Left lobe of liver (tissue), 2 donors: ENCODE results near the gene ZNF211. TPM values are rescaled to one million over a fixed set of nuclear protein-coding genes. Genes with fewer than 3 reads are reported as not detected.
A peak's percentile ranks its signal among the peaks of the same experiment; 100 is the strongest.

Experiments
- ATAC-seq: fragments of 200-7000 bp; cut with Tn5 transposase; one replicate; pipeline ENCODE4 v1.9.1; 2020; ENCODE audit warnings: mild to moderate bottlenecking, moderate library complexity
- DNase-seq: peaks from one replicate; pipeline ENCODE4 v3.0.0-alpha.2; 2020; ENCODE audit warnings: low spot score
- total RNA-seq: library from RNA; stranded (reverse); gene quantifications from one replicate; pipeline ENCODE4 v1.2.1, GENCODE V29; 2021
- donor health status: DM: no; HTN: no; CAD: no; lungs with moderate emphysema.
- donor health status: DM: no; HTN: yes; CAD: no.

The ZNF211 gene
- total RNA-seq, 1 donor from 2014 or later = 4.9 TPM

GRCh38 chr19:57655443-57655842 is 22.5 kb downstream of the ZNF211 start:
- ATAC-seq (no peak), DNase-seq (no peak)

- no peak for DNase-seq
- no peak for ATAC-seq
Measured at GRCh38 chr19:57656346-57656745, 23.4 kb downstream of the ZNF211 start.

- ATAC-seq (peak; percentile 74), DNase-seq (peak; percentile 47)
Measured at GRCh38 chr19:57664269-57665127, 31.5 kb downstream of the ZNF211 start.

GRCh38 chr19:57665261-57665806 is 32.4 kb downstream of the ZNF211 start:
- no peak for DNase-seq

GRCh38 chr19:57667228-57667627 is 34.3 kb downstream of the ZNF211 start:
- DNase-seq (no peak), ATAC-seq (no peak)

More at GRCh38 chr19:57665261-57665806, 32.4 kb downstream of the ZNF211 start:
- no peak for ATAC-seq

GRCh38 chr19:57668635-57669034 is 35.7 kb downstream of the ZNF211 start, which contains the start of gene ZSCAN4:
TSS of gene ZSCAN4 (plus strand) at chr19:57668935. CDS start at chr19:57676146, 7,211 bp downstream.
- DNase-seq = no peak
- ATAC-seq = no peak

- DNase-seq (no peak), ATAC-seq (no peak)
Measured at GRCh38 chr19:57671124-57671895, 38.3 kb downstream of the ZNF211 start.

GRCh38 chr19:57672466-57672865 is 39.5 kb downstream of the ZNF211 start:
- no peak for ATAC-seq
- DNase-seq = no peak

GRCh38 chr19:57675881-57676280 is 42.9 kb downstream of the ZNF211 start:
- no peak for DNase-seq
- ATAC-seq = no peak

GRCh38 chr19:57682226-57682766 is 49.3 kb downstream of the ZNF211 start:
- no peak for ATAC-seq
- peak; percentile 26 for DNase-seq

GRCh38 chr19:57686727-57687126 is 53.8 kb downstream of the ZNF211 start:
- no peak for ATAC-seq
- DNase-seq = no peak

GRCh38 chr19:57687363-57688010 is 54.5 kb downstream of the ZNF211 start:
- DNase-seq (no peak), ATAC-seq (no peak)

- DNase-seq = no peak
- ATAC-seq = no peak
Measured at GRCh38 chr19:57688011-57688763, 55.2 kb downstream of the ZNF211 start.

GRCh38 chr19:57689750-57690149 is 56.8 kb downstream of the ZNF211 start:
- ATAC-seq (no peak), DNase-seq (no peak)

Other genes with a start within 250 kb of the ZNF211 start
- 6.4 TPM for gene ZNF548, start 243.3 kb upstream of the ZNF211 start, total RNA-seq
- 4.6 TPM for gene ZNF17, start 222.0 kb upstream of the ZNF211 start, total RNA-seq
- 3.1 TPM for gene ZNF749, start 197.8 kb upstream of the ZNF211 start, total RNA-seq
- gene VN1R1, start 176.0 kb upstream of the ZNF211 start, total RNA-seq = 0.43 TPM
- gene ZNF772, start 155.6 kb upstream of the ZNF211 start, total RNA-seq = 3.6 TPM
- gene ZNF419, start 145.4 kb upstream of the ZNF211 start, total RNA-seq = 3.5 TPM
- 2.3 TPM for gene ZNF773, start 133.2 kb upstream of the ZNF211 start, total RNA-seq
- 1.0 TPM for gene ZNF549, start 105.8 kb upstream of the ZNF211 start, total RNA-seq
- gene ZNF550, start 73.3 kb upstream of the ZNF211 start, total RNA-seq = 2.4 TPM
- 1.4 TPM for gene ZNF416, start 54.3 kb upstream of the ZNF211 start, total RNA-seq
- gene ZIK1, start 49.0 kb upstream of the ZNF211 start, total RNA-seq = 0.18 TPM
- gene ZNF530, start 33.3 kb upstream of the ZNF211 start, total RNA-seq = 0.50 TPM
- 6.9 TPM for gene ZNF134, start 18.9 kb upstream of the ZNF211 start, total RNA-seq
- gene ZSCAN4, start 35.8 kb downstream of the ZNF211 start, total RNA-seq = not detected
- gene ZNF551, start 48.8 kb downstream of the ZNF211 start, total RNA-seq = 1.8 TPM
- 0.96 TPM for gene ZNF154, start 76.0 kb downstream of the ZNF211 start, total RNA-seq
- gene ZNF671, start 94.5 kb downstream of the ZNF211 start, total RNA-seq = 2.1 TPM
- 9.1 TPM for gene ZNF776, start 113.6 kb downstream of the ZNF211 start, total RNA-seq
- 4.6 TPM for gene ZNF586, start 136.5 kb downstream of the ZNF211 start, total RNA-seq
- 7.1 TPM for gene ZNF552, start 181.7 kb downstream of the ZNF211 start, total RNA-seq
- gene ZNF587B, start 197.1 kb downstream of the ZNF211 start, total RNA-seq = 10.2 TPM
- 19.1 TPM for gene ZNF587, start 216.7 kb downstream of the ZNF211 start, total RNA-seq